SJSA1 (cell line): ENCODE data around the gene SLC38A7. TPM values are rescaled to one million over a fixed set of nuclear protein-coding genes. Genes with fewer than 3 reads are reported as not detected.

Experiments used
- DNase-seq, 2 experiments: peaks; one replicate each; pipeline ENCODE4 v3.0.0-alpha.2; 2015 to 2020; ENCODE audit warnings: low spot score in 2 of 2, low read depth in 1 of 2
- H3K27ac ChIP-seq: fragments of 250-450 bp; sonication (Bioruptor Pico); 2 replicates; pipeline ENCODE4 v1.5.1; 2020; ENCODE audit warnings: mild to moderate bottlenecking, moderate library complexity
- H3K27me3 ChIP-seq: fragments of 250-450 bp; sonication (Bioruptor Pico); replicated peaks from 2 replicates; pipeline ENCODE4 v1.5.1; 2020; ENCODE audit warnings: mild to moderate bottlenecking, moderate library complexity
- H3K36me3 ChIP-seq: fragments of 250-450 bp; sonication (Bioruptor Pico); 2 replicates; pipeline ENCODE4 v1.5.1; 2020; ENCODE audit warnings: mild to moderate bottlenecking
- H3K4me1 ChIP-seq: fragments of 250-450 bp; sonication (Bioruptor Pico); replicated peaks from 2 replicates; pipeline ENCODE4 v1.6.1; 2021; ENCODE audit warnings: mild to moderate bottlenecking
- H3K4me3 ChIP-seq: fragments of 250-450 bp; sonication (Bioruptor Pico); 2 replicates; pipeline ENCODE4 v1.5.1; 2020; ENCODE audit warnings: mild to moderate bottlenecking
- H3K9me3 ChIP-seq: fragments of 250-450 bp; sonication (Bioruptor Pico); replicated peaks from 2 replicates; pipeline ENCODE4 v1.5.1; 2020; ENCODE audit warnings: mild to moderate bottlenecking
- total RNA-seq: library from RNA; depleted of rRNA; stranded (reverse); fragments of >200 nt; shearing (Covaris generic); gene quantifications from 2 replicates; pipeline ENCODE4 v1.2.3, GENCODE V29; 2014; rRNA removed

SLC38A7 gene, protein sequence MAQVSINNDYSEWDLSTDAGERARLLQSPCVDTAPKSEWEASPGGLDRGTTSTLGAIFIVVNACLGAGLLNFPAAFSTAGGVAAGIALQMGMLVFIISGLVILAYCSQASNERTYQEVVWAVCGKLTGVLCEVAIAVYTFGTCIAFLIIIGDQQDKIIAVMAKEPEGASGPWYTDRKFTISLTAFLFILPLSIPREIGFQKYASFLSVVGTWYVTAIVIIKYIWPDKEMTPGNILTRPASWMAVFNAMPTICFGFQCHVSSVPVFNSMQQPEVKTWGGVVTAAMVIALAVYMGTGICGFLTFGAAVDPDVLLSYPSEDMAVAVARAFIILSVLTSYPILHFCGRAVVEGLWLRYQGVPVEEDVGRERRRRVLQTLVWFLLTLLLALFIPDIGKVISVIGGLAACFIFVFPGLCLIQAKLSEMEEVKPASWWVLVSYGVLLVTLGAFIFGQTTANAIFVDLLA
- total RNA-seq: 8.9 and 18.9 TPM in 2 replicates

DNA sequence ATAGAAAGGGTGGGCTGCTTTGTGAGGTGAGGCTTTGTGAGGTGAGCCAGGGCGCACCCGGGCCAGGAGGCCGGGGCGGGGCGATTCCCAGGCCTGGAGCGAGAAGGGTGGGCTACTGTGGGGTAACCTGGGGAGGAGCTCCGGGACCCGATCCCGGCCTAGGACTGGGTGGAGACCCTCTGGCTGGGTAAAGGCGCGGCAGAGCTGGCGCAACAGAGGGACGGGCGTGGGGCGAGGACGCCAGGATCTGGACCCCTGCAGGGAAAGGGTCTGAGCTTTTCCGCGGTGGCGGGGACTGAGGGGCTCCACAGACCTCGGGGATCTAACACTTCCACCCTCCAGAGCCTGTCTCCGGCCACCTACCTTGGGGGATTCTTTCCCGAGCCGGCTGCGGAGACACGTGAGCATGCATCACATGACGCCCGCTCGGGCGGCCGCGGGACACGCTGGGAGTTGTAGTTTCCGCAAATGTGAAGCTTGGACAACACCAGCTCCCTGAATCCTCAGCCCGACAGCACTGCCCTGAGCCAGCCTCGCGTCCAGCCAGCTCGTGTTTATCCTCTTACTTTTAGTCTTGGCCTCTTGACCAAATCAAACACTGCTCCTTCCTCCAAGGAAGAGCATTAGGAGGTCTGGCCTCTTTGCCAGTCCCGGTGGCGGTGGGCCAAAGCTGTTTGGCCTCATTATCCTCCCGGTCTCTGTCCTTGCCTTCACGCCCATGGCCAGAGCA lies at the start of gene SLC38A7:
Gene SLC38A7, minus strand, starts transcription at position 417 of the 730 bp plus-strand sequence. CDS start 4,644 bp downstream, outside the sequence.
- Histone ChIP-seq H3K9me3 (no peaks in the 10 kb centered on the region), H3K4me3 (peak within 1 kb of the TSS; percentile 62), H3K4me1 (peaks cover 12% of the 10 kb centered on the region), H3K27ac (peak within 1 kb of the TSS; percentile 10; the same call in 1 of the 2 replicates), H3K36me3 (peaks cover 4% of the 10 kb centered on the region; the same call in 1 of the 2 replicates), H3K27me3 (no peaks in the 10 kb centered on the region)
- peak; percentile 54 to 83 for DNase-seq

DNA sequence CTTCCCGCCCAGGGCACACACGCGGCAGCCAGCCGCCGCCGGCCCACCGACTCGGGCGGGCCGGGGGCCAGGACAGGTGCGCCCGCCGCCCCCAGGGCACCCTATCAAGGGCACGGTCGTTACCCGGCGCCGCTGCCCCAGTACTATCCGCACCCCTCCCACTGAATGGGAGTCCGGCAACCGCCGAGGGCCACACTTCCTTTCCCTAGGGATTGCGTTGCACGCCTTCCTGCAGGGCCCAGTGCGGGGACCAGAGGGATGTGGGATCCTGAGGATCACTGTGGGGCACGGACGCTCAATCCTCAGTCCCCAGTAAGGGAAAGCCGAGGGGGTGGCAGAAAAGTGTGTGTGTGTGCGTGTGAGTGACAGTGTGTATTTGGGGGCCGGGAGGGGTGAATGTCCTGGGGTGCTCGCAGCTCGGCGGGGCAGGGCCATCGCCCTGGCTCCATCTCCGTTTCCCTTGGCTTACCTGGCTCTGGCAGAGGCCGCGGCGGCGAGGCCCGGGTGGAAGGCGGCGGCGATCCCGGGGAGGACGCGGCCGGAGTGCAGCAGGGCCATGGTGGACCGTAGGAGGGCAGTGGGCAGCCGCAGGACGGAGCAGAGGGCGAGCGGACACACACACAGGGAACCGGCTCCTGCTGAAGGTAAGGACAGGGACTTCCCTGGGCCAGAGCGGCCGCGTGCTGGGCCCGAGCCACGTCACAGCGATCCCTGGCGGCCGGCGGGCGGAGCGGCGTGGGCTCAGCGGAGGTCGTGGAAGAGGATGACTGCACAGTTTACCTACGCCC lies 49.3 kb upstream of the SLC38A7 start, which contains the start of gene GOT2:
Gene GOT2, minus strand, starts transcription at position 646 of the 788 bp plus-strand sequence. Its CDS starts 88 bp downstream, at position 558.
- Histone ChIP-seq H3K27me3 (no peaks in the 10 kb centered on the region), H3K4me3 (peak within 1 kb of the TSS; percentile 86), H3K36me3 (peaks cover 23% of the 10 kb centered on the region), H3K4me1 (peaks cover 11% of the 10 kb centered on the region), H3K27ac (peak within 1 kb of the TSS; percentile 42), H3K9me3 (no peaks in the 10 kb centered on the region)
- peak; percentile 82 to 84 for DNase-seq

DNA sequence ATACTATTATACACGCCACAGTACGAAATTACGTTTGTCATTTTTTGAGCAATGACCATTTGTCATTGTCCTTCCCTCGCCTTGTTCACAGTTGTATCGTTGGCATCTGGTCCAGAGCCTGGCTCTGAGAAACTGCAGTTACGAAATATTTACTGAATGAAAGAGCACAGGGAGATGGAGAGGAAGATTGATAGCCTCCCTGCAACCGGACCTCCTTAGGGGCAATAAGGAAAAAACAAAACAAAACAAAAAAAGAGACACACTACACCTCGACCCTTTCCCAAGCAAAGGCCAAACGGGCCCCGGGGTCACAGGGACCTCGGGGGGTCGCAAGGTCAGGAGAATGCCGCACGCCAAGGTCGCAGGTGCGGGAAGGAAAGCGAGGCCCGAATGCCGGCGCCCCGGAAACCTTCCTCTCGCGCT lies 48.7 kb upstream of the SLC38A7 start:
- H3K9me3 ChIP-seq: no peaks in the 10 kb centered on the region
- peak overlapping the region; percentile 86 for H3K4me3 ChIP-seq
- DNase-seq: no peak
- peak overlapping the region; percentile 42; the same call in 1 of the 2 replicates for H3K27ac ChIP-seq
- H3K36me3 ChIP-seq: peaks cover 23% of the 10 kb centered on the region
- H3K4me1 ChIP-seq: peaks cover 11% of the 10 kb centered on the region
- no peaks in the 10 kb centered on the region for H3K27me3 ChIP-seq

DNA sequence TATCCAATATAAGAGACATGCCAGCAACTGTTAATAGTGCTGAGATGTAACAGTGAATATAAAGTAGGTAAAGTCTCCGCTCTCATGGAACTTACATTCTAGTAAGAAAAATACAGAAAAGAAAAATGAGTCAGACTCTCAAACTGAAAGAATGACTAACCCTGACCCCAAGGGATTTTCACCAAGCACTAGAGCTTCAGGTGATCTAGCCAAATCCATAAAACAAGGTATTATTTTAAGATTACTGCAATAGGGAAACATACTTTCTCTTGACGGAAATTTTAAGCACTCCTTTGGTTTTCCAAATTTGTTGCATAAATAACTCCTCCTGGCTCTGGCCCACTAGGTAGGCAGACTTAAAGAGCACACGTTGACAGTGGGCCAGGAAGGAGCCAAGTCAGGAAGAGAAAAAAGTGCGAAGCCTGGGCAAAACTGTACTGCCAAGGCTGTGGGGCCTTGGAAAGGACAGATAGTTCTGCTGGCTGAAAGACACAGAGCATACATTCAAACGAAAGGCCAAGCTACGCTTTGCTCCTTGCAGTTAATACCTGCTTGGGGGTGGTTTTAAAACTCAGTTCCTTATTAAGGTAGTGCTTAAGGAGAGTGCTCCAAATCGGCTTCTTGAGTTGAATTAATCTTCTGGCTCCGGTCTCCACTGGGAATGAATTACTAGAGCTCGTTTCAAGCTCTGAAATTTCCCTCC lies 48.1 kb upstream of the SLC38A7 start:
- no peaks in the 10 kb centered on the region for H3K9me3 ChIP-seq
- no peaks in the 10 kb centered on the region for H3K27me3 ChIP-seq
- peaks cover 11% of the 10 kb centered on the region for H3K4me1 ChIP-seq
- H3K27ac ChIP-seq: no peak overlapping the region
- H3K36me3 ChIP-seq: peaks cover 25% of the 10 kb centered on the region
- H3K4me3 ChIP-seq: peak overlapping the region; percentile 86
- peak in 1 of 2 experiments; percentile 17 for DNase-seq

DNA sequence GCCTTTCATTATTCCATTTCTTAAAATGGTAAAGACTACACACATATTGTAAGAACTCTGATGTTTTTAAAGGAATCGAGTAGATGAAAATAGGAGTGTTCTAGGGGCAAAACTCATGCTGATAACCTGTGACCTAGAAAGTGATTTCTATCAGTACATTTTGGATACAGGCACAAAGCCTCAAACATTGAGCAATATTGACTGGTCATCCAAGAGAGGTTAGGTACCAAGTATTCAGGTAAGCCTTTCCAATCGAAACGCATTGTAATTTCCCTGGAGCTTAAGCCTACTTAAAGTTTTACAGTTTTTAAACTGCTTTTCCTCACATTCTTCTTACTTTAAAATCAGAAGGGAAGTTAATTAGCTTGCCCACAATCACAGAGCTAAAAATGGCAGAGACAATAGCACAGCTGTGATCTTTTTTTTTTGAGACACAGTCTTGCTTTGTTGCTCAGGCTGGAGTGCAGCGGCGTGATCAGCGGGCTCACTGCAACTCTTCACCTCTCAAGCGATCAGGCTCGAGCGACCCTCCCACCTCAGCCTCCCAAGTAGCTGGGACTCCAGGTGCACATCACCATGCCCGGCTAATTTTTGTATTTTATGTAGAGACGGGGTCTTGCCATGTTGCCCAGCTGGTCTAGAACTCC lies 46.3 kb upstream of the SLC38A7 start:
- Histone ChIP-seq H3K27me3 (no peaks in the 10 kb centered on the region), H3K27ac (no peak overlapping the region), H3K4me3 (no peak overlapping the region), H3K9me3 (no peaks in the 10 kb centered on the region), H3K4me1 (peaks cover 11% of the 10 kb centered on the region), H3K36me3 (peaks cover 26% of the 10 kb centered on the region)
- DNase-seq: no peak

DNA sequence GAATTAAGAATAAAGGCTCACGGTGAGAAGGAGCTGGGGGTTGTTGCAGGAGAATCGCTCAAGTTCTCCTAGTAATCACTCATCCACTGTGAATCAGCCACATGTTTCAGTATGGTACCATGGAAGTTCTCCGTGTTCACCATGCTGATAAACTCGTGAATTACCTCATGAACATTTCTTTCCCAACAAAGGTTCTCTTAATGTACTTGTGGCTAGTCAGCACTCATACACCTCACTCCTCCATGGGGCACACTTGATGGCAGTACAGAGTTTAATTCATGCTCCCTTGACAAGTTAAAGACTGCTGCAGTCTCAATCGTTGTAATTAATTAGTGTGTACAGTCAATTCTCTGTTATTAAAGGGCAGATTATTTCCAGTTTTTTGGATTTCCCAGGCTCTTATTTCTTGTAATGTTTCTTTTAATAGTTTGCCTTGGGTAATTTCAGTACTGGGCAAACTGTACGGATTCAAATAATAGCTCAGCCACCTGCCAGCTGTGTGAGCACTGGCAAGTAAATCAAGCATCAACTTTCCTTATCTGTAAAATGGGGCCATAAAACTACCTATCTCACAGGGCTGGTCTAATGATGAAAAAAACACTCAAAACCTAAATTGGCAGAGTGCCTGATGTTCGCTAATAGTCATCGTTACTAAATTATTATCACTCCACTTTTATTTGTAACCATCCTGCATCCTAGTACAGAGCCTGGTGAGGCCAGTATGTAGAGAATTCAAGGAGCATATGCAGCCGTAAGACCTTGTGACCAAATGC lies 43.4 kb upstream of the SLC38A7 start:
- H3K9me3 ChIP-seq: no peaks in the 10 kb centered on the region
- no peaks in the 10 kb centered on the region for H3K27me3 ChIP-seq
- no peak for DNase-seq
- H3K4me3 ChIP-seq: no peak overlapping the region
- peaks cover 8% of the 10 kb centered on the region for H3K4me1 ChIP-seq
- H3K36me3 ChIP-seq: peaks cover 27% of the 10 kb centered on the region
- H3K27ac ChIP-seq: no peak overlapping the region

DNA sequence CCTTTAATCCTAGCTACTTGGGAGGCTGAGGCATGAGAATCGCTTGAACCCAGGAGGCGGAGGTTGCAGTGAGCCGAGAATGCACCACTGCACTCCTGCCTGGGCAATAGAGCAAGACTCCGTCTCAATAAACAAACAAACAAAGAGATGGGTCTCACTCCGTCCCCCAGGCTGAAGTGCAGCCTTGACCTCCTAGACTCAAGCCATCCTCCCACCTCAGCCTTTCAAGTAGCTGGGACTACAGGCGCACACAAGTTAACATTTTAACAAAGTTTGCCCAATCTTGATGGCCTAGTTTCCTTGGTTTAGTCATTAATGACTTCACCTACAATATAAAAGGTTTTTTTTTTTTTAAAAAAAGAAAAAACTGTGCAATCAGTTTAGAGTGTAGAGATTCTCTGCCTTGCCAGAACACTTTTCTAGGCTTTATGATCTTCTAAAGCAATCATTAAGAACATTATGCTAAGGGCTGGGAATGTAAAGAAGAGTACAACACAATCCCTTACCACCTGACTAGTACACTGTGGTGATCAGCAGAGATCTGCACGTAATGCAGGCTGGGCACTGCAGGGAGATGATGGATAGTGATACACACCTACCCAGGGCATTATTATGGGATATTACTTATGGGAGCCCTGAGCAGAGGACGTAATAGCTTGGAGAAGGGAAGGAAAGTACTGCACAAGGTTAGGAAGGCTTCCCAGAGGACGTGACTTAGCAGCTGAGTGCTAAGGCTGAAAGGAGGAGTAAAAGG lies 42.6 kb upstream of the SLC38A7 start:
- peaks cover 32% of the 10 kb centered on the region for H3K36me3 ChIP-seq

DNA sequence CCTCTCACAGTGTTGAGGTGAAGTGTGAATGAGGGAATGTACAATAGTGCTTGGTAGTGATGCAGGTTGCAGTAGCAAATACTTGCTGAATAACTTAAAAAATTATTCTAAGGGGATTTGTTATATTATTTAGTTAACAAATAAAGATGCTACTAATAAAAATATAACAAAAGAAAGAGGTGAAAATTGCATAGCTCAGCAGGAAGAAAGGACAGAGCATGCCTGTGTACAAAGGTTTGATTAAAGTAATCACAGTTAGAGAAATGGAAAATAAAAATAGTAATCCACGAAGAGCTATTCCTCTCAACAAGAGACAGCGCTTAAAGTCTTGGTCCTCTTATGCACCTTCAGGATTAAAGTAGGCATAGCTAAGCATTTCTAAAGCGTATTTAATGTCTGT lies 38.5 kb upstream of the SLC38A7 start:
- Histone ChIP-seq H3K36me3 (peaks cover 55% of the 10 kb centered on the region), H3K4me3 (no peak overlapping the region), H3K27me3 (no peaks in the 10 kb centered on the region), H3K27ac (no peak overlapping the region), H3K4me1 (no peaks in the 10 kb centered on the region), H3K9me3 (no peaks in the 10 kb centered on the region)
- DNase-seq: no peak

More for the DNA sequence above, 42.6 kb upstream of the SLC38A7 start:
- Histone ChIP-seq H3K27me3 (no peaks in the 10 kb centered on the region), H3K9me3 (no peaks in the 10 kb centered on the region), H3K27ac (no peak overlapping the region), H3K4me1 (peaks cover under 1% of the 10 kb centered on the region; the same call in 1 of the 2 replicates), H3K4me3 (no peak overlapping the region)
- DNase-seq: no peak

DNA sequence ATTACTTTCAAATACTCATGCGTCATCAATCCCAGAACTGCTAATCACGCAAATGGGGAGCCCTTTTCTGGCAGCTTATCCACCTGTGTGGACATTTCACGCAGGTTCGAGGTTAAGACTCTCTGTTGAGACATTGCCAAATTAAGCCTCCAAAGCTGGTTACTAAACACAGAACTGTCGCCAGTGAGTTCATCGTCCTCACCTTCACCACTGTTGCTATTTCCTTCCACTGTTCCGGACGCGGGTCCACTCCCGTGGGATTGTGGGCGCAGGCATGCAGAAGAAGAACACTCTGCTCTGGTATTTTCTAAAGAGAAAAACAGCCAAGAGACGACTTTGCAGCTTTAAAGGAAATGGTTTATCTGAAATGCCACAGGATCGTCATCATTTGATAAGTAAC lies 33.4 kb upstream of the SLC38A7 start:
- peaks cover 82% of the 10 kb centered on the region for H3K36me3 ChIP-seq
- no peaks in the 10 kb centered on the region for H3K9me3 ChIP-seq
- no peak overlapping the region for H3K27ac ChIP-seq
- no peak overlapping the region for H3K4me3 ChIP-seq
- no peak for DNase-seq
- no peaks in the 10 kb centered on the region for H3K4me1 ChIP-seq
- H3K27me3 ChIP-seq: no peaks in the 10 kb centered on the region

DNA sequence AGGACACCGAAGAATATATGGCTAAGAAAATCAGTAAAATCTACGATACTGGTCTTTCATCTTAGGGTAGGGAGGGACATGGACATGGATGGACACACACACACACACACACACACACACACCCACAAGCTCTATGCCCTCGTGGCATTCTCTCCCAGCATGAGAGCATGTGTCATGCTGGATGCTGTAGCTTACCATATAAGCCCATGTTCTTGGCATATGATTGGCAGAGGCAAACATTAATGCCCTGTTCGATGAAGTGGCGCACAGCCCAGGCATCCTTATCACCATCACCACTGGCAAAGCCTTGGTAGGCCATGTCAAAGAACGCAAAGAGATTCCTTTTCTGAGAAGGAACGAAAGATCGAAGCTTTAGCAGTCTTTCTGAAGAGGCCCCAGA lies 31.9 kb upstream of the SLC38A7 start:
- no peak overlapping the region for H3K4me3 ChIP-seq
- no peaks in the 10 kb centered on the region for H3K4me1 ChIP-seq
- H3K27me3 ChIP-seq: no peaks in the 10 kb centered on the region
- no peak overlapping the region for H3K27ac ChIP-seq
- no peaks in the 10 kb centered on the region for H3K9me3 ChIP-seq
- H3K36me3 ChIP-seq: peaks cover 75% of the 10 kb centered on the region
- no peak for DNase-seq

DNA sequence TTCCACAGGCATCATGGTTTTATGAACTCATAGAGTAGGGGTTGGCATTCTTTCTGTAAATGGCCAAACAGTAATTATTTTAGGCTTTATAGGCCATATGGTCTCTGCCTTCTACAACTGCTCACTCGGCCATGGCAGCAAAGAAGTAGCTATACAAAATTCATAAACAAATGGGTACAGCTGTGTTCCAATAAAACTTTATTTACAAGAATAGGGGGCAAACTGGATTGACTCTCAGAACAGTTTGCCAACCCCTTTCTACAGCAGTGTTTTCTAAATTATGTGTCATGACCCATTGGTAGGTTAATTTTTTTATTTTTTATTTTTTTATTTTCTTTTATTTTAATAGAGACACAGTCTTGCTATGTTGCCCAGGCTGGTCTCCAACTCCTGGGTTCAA lies 29.2 kb upstream of the SLC38A7 start:
- no peaks in the 10 kb centered on the region for H3K9me3 ChIP-seq
- DNase-seq: no peak
- H3K36me3 ChIP-seq: peaks cover 55% of the 10 kb centered on the region
- H3K27ac ChIP-seq: no peak overlapping the region
- no peak overlapping the region for H3K4me3 ChIP-seq
- no peaks in the 10 kb centered on the region for H3K4me1 ChIP-seq
- no peaks in the 10 kb centered on the region for H3K27me3 ChIP-seq
